Fibroblast of mammary gland (primary cell): Measurements from ENCODE around the gene RSAD2.
A peak's percentile ranks its signal among the peaks of the same experiment; 100 is the strongest.

Experiments
- DNase-seq: peaks from one replicate; pipeline ENCODE4 v3.0.0-alpha.2; 2010; ENCODE audit warnings: low read depth
- H3K4me3 ChIP-seq: 2 replicates; pipeline ENCODE4 v1.5.1; 2011; ENCODE audit warnings: low read depth, mild to moderate bottlenecking, low read length, moderate library complexity; ENCODE audit not compliant: control insufficient read depth
- CTCF ChIP-seq: conservative IDR thresholded peaks from 2 replicates; pipeline ENCODE4 v1.5.1; 2011; ENCODE audit warnings: low read depth, low read length, inconsistent platforms; ENCODE audit not compliant: control insufficient read depth, insufficient read depth

RSAD2 gene

DNA sequence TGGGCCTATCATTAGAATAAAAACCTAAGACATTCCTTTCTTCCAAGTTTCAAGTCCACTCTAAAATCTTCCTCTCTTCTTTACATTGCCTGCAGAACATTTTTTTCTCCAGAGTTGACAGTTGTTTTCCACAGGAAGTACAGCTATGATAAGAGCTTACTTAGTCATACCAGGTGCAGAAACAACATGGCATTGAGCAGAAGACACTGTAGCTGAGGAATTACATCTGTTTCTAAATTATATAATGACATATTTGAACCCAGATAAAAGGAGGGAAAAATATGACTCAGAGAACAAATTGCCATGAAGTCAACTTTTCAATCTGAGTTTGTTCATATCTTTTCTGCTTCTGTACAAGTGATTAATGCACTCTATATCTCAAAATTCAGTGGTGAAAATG is 42.1 kb upstream of the RSAD2 start:
- DNase-seq, result no peak
- no peak for TF ChIP-seq CTCF
- no peak overlapping the region for H3K4me3 ChIP-seq

GRCh38 chr2:6838673-6839319 is 38.8 kb upstream of the RSAD2 start:
- TF ChIP-seq CTCF, result no peak
- no peak for DNase-seq
- no peak overlapping the region for H3K4me3 ChIP-seq

DNA sequence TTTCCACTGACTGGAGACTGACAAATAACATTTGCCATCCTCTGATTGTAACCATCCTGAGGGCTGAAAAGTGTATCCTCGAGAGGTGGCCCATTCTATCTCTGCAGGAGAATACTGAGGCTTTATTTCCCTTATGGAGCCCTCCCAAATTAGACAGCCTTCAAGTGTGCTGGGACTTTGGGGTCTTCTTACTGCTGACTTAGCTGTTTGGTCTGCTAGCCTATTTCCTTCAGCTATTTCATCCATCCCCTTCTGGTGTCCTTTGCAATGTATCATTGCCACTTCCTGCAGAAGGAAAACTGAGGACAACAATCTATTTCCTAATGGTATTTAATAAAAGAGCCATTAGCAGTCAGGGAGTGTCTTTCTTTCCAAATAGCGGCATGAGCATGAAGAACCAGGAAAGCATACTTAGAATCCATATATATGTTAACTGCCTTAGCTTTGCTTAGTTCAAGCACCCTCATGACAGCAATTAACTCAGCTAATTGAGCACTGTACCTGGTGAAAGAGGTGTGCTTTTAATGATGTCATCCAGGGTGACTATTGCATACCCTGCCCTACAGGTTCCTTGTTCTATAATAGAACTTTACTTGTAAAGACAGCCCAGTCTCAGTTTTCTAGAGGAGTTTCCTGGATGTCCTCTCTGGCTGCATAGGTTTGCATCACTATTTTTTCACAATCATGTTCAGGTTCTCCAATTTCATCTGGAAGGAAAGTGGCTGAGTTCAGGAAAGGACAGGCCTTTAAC is 35.9 kb upstream of the RSAD2 start:
- no peak for TF ChIP-seq CTCF
- DNase-seq, result no peak
- H3K4me3 ChIP-seq, result no peak overlapping the region

DNA sequence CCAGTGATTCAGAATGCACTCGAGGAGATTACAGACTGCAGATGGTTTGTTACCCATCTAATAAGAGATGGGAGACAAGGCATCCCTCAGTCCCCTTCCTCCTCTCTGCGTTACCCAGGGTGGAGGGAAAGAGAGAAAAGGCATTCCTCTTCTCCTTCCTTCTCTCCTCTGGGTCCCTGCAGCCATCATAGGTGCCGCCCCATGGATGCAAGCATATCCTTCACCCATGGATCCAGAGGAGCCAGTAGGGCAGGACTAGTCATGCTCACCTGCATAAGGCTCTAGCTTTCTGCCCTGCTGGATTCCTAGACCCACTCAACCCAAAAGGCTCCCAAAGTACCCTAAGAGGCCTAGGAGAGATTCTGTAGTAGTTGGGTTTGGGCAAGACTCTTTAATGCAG is 32.3 kb upstream of the RSAD2 start:
- TF ChIP-seq CTCF, result no peak
- DNase-seq, result no peak
- H3K4me3 ChIP-seq, result no peak overlapping the region

DNA sequence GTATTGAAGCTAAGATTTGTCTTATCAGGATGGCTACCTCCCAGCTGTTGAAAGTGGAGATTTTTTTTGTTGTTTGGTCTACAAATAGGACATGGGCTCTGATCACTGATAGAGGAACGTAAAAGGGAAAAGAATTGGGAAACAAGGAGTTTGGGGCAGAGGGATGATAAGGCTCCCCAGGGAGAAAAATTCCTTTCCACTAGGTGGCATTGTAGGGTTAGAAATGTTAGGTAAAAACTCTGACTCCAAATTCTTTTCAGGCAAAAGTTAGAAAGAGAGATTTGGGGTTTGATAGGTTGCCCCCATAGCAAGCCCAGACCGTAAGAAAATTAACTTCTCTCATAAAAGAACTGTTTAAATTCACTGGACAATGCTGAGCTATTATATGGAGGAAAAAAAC is 31.7 kb upstream of the RSAD2 start:
- DNase-seq, result no peak
- TF ChIP-seq CTCF, result peak; percentile 8
- H3K4me3 ChIP-seq, result no peak overlapping the region

DNA sequence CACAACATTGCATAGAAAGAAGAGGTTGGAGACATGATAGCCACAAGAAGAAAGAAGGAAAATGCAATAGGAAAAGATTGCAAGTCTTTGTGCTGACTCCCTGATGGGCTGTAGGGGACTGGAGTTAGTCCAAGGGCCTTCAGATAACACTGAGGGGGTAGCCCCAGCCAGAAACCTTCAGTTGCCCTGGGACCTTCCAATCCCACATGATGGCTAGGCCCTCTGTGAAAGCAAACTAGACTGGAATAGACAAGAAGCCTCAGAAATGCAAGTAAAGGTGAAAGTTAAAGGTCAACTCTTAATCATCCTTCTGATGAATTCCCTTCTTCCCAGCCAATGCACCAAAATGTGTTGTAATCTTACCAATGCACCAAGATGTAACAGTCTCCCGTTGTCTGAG is 31.0 kb upstream of the RSAD2 start:
- TF ChIP-seq CTCF, result no peak
- DNase-seq, result no peak
- no peak overlapping the region for H3K4me3 ChIP-seq
